Spinal cord (tissue), 10 donors: ENCODE results near the gene ST8SIA6. TPM values are rescaled to one million over a fixed set of nuclear protein-coding genes. Genes with fewer than 3 reads are reported as not detected.
"Not testable (repeated sequence)": the region's sequence is repeated elsewhere in the genome, so short reads cannot be mapped to it uniquely, and the experiment has no call there.

ENCODE experiments used
- DNase-seq, 6 donors: peaks; one replicate each; pipeline versions ENCODE4 v3.0.0 to v3.0.0-alpha.2; 2013 to 2015; ENCODE audit warnings: low spot score in 6 of 6, low read depth in 4 of 6
- H3K27ac ChIP-seq: one replicate; pipeline ENCODE4 v1.5.1; 2013; ENCODE audit warnings: low read depth, low read length, control low read depth
- H3K27me3 ChIP-seq: one replicate; pipeline ENCODE4 v1.6.1; 2013; ENCODE audit warnings: low read length; ENCODE audit not compliant: control insufficient read depth, insufficient read depth
- H3K36me3 ChIP-seq: one replicate; pipeline ENCODE4 v1.6.1; 2013; ENCODE audit warnings: low read length; ENCODE audit not compliant: control insufficient read depth, insufficient read depth
- H3K4me1 ChIP-seq: one replicate; pipeline ENCODE4 v1.6.1; 2013; ENCODE audit warnings: low read length; ENCODE audit not compliant: control insufficient read depth, insufficient read depth
- H3K4me3 ChIP-seq: one replicate; pipeline ENCODE4 v1.5.1; 2013; ENCODE audit warnings: low read depth, low read length, control low read depth
- H3K9me3 ChIP-seq: one replicate; pipeline ENCODE4 v1.6.1; 2013; ENCODE audit warnings: low read length; ENCODE audit not compliant: control insufficient read depth, insufficient read depth
- WGBS: methylation state at CpG from one replicate; pipeline ENCODE4 v1.1.5; 2013; ENCODE audit warnings: missing lambda C conversion rate; ENCODE audit not compliant: insufficient coverage; 5-methylcytosine and 5-hydroxymethylcytosine counted together
- polyA plus RNA-seq, 2 donors: library from polyadenylated mRNA; unstranded; fragments of 120-200 nt; gene quantifications; one replicate each; pipeline ENCODE4 v1.2.1, GENCODE V29; 2013; ENCODE audit not compliant: insufficient read length in 2 of 2
- total RNA-seq, 2 donors: library from RNA; depleted of rRNA in 1 of 2; stranded (reverse); fragments of 120-200 nt in 1 of 2; fragments of >200 nt in 1 of 2; gene quantifications; one replicate each; pipeline versions ENCODE4 v1.2.3 to v1.2.4, GENCODE V29; 2013 to 2014
- donor health status: healthy.

Gene ST8SIA6
- total and polyA plus RNA-seq, 4 donors, result 9.2 to 24.3 (median 13.8) TPM

DNA sequence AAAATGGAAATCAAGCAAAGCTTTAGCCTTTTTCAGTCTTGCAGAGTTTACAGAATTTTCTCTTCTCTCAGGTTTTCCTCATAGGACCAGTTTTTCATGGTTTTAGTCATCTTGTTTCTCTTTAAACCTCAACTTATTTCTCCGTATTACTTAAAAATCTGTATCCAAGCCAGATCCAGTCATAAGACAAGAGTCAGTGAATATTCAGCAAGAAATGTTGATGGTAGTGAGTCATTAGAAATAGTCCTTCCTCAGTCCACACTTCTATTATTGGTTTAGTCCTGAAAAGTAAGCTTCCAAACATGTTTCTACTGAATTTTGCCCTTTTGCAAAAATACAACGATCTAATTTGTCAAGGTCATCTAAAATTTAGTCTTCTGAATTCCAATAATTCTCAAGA is 119.3 kb downstream of the ST8SIA6 start:
- Histone ChIP-seq H3K4me3 (no peak overlapping the region), H3K36me3 (no peaks in the 10 kb centered on the region), H3K27me3 (no peaks in the 10 kb centered on the region), H3K9me3 (no peaks in the 10 kb centered on the region), H3K4me1 (no peaks in the 10 kb centered on the region), H3K27ac (no peak overlapping the region)
- DNase-seq, result no peak
- no CpG with 5 or more reads among the region's 2 CpGs for WGBS

DNA sequence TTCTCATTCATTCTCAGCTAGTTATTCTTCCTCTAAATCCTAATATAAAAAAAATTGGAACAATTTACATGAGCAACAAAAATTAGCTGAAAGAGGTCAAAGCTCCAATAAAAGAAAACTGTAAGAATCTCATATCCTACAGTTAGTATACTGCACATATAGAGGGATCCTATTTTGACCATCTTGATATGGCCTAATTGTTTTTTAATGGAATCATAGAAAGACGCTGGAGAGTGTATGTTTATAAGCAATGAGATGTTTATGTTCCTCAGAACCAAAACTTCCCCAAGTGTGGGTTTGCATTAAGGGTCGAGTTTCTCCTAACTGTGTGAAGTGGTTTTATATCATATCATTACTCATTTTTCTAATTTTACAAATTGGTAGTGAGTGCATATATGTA is 123.9 kb downstream of the ST8SIA6 start:
- no CpG with 5 or more reads among the region's 2 CpGs for WGBS
- no peak for DNase-seq
- no peak overlapping the region for H3K27ac ChIP-seq
- H3K27me3 ChIP-seq, result no peaks in the 10 kb centered on the region
- H3K4me1 ChIP-seq, result no peaks in the 10 kb centered on the region
- no peaks in the 10 kb centered on the region for H3K9me3 ChIP-seq
- no peak overlapping the region for H3K4me3 ChIP-seq
- H3K36me3 ChIP-seq, result no peaks in the 10 kb centered on the region

DNA sequence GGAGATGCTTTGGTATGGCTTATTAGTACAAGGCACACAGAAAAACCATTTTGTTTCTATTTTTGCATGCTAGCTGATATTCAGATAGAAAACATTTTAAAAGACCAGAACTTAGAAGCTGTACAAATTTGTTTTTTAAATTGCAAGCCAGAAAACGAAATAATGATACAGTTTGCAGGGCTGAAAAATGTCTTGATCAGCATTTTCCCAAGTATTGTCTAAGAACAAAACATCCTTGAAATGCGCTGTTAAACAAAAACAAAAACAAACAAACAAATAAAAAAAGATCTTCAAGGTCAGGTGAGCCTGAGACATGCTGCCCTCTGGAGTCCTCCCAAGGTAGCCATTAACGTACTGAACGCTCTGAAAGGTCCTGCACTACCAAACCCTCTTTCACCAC is 128.0 kb downstream of the ST8SIA6 start:
- H3K4me1 ChIP-seq, result no peaks in the 10 kb centered on the region
- no peaks in the 10 kb centered on the region for H3K27me3 ChIP-seq
- H3K36me3 ChIP-seq, result no peaks in the 10 kb centered on the region
- no peak overlapping the region for H3K27ac ChIP-seq
- WGBS, result 65% methylated on average over 2 of the region's 4 CpGs
- no peaks in the 10 kb centered on the region for H3K9me3 ChIP-seq
- no peak for DNase-seq
- H3K4me3 ChIP-seq, result no peak overlapping the region

DNA sequence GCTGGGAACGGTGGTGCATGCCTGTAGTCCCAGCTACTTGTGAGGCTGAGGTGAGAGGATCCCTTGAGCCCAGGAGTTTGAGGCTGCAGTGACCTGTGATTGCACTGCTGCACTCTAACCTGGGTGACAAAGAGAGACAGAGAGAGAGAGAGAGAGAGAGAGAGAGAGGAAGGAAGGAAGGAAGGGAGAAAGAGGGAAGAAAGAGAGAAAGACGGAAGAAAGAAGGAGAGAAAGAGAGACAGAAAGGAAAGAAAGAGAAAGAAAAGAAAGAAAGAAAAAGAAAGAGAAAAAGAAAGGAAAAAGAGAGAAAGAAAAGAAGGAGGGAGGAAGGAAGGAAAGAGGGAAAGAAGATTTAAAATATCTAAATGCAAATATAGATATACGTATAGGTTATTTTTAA is 132.4 kb downstream of the ST8SIA6 start:
- not testable (repeated sequence) for H3K4me1 ChIP-seq, H3K4me3 ChIP-seq, H3K9me3 ChIP-seq, H3K27me3 ChIP-seq, H3K27ac ChIP-seq, H3K36me3 ChIP-seq, DNase-seq
- 85% methylated on average over 2 of the region's 3 CpGs for WGBS

DNA sequence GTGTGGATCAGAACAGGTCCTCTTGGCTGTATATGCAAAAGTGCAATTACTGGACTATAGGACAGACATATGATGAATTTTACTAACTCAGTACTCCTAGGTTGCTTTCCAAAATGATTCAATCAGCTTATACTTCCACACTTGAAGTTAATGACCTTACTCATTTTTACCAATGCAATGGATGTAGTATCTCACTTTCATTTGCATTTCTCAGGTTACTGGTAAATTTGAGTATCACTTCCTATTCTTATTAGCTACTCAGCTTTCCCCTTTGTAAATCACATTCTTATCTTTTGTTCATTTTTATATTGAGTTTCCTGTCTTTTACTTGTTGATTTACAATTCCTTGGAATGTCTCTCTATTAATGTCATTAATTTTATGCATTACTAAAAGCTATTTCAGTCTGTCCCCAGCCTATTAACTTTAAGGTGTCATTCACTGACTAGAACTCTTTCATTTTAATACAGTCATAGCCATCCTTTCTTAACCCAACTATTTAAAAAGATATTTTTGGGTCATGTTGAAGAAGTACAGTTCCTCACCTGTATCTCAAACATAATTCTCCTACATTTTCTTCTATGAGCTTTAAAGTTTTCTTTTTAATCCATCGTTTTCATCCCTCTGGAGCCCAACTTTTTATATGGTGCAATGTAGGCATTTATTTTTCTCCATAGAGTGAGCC is 137.8 kb downstream of the ST8SIA6 start:
- WGBS, result no CpG with 5 or more reads among the region's 1 CpG
- Histone ChIP-seq H3K36me3 (no peaks in the 10 kb centered on the region), H3K27me3 (no peaks in the 10 kb centered on the region), H3K9me3 (no peaks in the 10 kb centered on the region), H3K4me3 (no peak overlapping the region), H3K4me1 (no peaks in the 10 kb centered on the region), H3K27ac (no peak overlapping the region)
- no peak for DNase-seq

DNA sequence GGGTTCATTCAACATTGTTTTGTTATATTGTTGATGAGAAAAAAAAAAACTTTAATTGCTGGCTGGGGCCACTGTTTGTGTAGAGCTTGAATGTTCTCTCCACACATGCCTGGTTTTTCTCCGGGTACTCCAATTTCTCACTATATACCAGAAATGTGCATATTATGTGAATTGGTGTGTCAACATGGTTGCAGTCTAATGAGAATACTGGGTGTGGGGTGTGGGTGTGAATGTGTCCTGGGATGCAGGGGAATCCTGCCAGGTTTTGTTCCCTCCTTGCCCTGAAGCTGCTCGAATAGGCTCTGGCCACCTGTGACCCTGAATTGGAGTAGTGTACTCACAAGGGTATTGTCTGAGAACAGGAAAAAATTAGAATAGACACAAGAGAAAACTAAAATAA is 145.0 kb downstream of the ST8SIA6 start:
- no peak overlapping the region for H3K27ac ChIP-seq
- H3K9me3 ChIP-seq, result no peaks in the 10 kb centered on the region
- no peaks in the 10 kb centered on the region for H3K27me3 ChIP-seq
- no peaks in the 10 kb centered on the region for H3K4me1 ChIP-seq
- 71% methylated on average over 1 of the region's 2 CpGs for WGBS
- H3K36me3 ChIP-seq, result no peaks in the 10 kb centered on the region
- DNase-seq, result no peak
- no peak overlapping the region for H3K4me3 ChIP-seq

DNA sequence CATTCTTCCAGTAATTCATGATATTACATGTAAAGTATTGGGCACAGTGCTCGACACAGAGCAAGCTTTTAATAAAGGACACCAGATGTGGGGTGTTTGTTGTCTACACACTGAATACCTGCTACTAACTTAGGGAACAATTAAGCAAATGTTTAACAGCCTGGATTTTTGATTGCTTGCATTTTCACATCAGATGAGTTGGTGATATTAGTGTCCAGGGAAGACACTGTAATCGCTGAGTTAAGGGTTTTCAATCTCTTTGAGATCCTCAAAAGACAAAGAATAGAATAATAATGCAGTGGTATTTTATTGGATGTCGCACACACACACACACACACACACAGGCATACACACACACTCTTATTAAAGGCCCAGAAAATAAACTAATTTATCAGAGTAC is 147.3 kb downstream of the ST8SIA6 start:
- H3K27me3 ChIP-seq, result no peaks in the 10 kb centered on the region
- WGBS, result no CpG with 5 or more reads among the region's 3 CpGs
- no peak overlapping the region for H3K4me3 ChIP-seq
- H3K4me1 ChIP-seq, result no peaks in the 10 kb centered on the region
- H3K27ac ChIP-seq, result no peak overlapping the region
- H3K9me3 ChIP-seq, result no peaks in the 10 kb centered on the region
- no peaks in the 10 kb centered on the region for H3K36me3 ChIP-seq
- DNase-seq, result peak in 2 of 6 donors; percentile 20 to 80

DNA sequence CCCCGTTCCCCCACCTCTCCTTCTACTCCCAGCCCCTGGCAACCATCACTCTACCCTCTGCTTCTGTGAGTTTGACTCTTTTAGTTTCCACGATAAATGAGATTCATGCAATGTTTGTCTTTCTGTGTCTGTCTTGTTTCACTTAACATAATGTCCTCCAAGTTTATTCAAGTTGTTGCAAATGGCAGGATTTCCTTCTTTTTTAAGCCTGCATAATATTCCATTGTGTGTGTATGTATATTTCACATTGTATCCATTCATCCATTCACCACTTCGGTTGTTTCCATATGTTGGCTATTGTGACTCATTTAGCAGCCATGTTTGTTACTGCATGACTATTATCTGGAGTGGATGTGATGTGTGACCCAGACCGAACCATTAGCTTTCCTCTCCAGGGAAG is 162.0 kb downstream of the ST8SIA6 start:
- no peak for DNase-seq
- Histone ChIP-seq H3K36me3 (no peaks in the 10 kb centered on the region), H3K27me3 (no peaks in the 10 kb centered on the region), H3K9me3 (no peaks in the 10 kb centered on the region), H3K27ac (no peak overlapping the region), H3K4me1 (no peaks in the 10 kb centered on the region), H3K4me3 (no peak overlapping the region)
- WGBS, result 100% methylated on average over 2 of the region's 4 CpGs

DNA sequence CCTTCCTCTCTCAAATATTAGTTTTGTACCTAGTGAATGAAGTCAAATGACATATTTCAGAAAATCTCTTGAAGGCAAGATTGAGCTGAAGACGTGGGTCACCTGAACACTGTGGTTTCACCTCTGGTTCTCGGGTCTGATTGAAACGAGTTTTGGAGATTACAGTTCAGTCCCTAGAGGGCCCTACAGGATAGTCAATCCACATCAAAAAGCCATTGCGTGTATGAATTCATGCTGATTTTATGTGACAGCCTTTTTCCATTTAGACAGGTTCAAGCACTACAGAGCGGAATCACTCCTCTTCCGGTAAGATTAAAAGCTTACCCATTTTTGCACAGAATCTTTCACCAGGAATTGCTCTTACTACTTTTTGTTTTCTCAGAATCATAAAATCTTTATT is 164.2 kb downstream of the ST8SIA6 start:
- DNase-seq, result peak in 2 of 6 donors; percentile 50 to 68
- no peaks in the 10 kb centered on the region for H3K9me3 ChIP-seq
- H3K4me3 ChIP-seq, result no peak overlapping the region
- no peaks in the 10 kb centered on the region for H3K27me3 ChIP-seq
- no peaks in the 10 kb centered on the region for H3K36me3 ChIP-seq
- H3K4me1 ChIP-seq, result no peaks in the 10 kb centered on the region
- H3K27ac ChIP-seq, result no peak overlapping the region
- WGBS, result 72% methylated on average over 6 of the region's 6 CpGs

DNA sequence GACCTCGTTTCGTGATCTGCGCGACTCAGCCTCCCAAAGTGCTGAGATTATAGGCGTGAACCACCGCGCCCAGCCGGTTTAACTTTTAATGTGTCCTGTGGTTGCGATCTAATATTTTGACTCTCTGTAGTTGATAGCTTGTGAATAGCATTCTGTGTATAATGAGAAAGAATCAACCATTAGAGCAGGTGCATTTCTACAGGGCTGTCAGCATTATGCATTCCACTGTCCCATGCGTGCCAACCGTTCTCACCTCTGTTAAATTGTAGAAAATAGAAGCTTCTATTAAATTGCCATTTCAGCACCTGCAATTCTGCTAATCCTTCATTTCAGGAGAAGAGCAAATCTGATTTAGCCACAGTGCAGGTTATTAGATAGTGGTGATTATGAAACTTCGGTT is 164.6 kb downstream of the ST8SIA6 start:
- no peaks in the 10 kb centered on the region for H3K36me3 ChIP-seq
- 98% methylated on average over 9 of the region's 12 CpGs for WGBS

More for the DNA sequence above, 164.6 kb downstream of the ST8SIA6 start:
- Histone ChIP-seq H3K4me3 (no peak overlapping the region), H3K9me3 (no peaks in the 10 kb centered on the region), H3K4me1 (no peaks in the 10 kb centered on the region), H3K27ac (no peak overlapping the region), H3K27me3 (no peaks in the 10 kb centered on the region)
- DNase-seq, result peak in 1 of 6 donors; percentile 32
